ENCODE data around the gene GPC5.

- no peak for TF ChIP-seq SAP30 (IDR thresholded peaks at IDR 0.05; ENCODE audit: insufficient read depth, insufficient replicate concordance, low read length)
- TF ChIP-seq, protein P1, sequence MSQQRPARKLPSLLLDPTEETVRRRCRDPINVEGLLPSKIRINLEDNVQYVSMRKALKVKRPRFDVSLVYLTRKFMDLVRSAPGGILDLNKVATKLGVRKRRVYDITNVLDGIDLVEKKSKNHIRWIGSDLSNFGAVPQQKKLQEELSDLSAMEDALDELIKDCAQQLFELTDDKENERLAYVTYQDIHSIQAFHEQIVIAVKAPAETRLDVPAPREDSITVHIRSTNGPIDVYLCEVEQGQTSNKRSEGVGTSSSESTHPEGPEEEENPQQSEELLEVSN (IDR thresholded peaks at IDR 0.05): no peak
- TF ChIP-seq, protein P2, sequence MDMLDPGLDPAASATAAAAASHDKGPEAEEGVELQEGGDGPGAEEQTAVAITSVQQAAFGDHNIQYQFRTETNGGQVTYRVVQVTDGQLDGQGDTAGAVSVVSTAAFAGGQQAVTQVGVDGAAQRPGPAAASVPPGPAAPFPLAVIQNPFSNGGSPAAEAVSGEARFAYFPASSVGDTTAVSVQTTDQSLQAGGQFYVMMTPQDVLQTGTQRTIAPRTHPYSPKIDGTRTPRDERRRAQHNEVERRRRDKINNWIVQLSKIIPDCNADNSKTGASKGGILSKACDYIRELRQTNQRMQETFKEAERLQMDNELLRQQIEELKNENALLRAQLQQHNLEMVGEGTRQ (IDR thresholded peaks at IDR 0.05; ENCODE audit: low read length): no peak
- no peak for TF ChIP-seq NRF1 (IDR thresholded peaks at IDR 0.05; ENCODE audit: low read depth, low read length)
- TF ChIP-seq CTCF (IDR thresholded peaks at IDR 0.05; ENCODE audit: control extremely low read depth in 1 of 3, insufficient read depth in 1 of 3, low read depth in 1 of 3, low read length in 3 of 3): no peak
- TF ChIP-seq MAFK (IDR thresholded peaks at IDR 0.05; ENCODE audit: low read depth, low read length): no peak
- TF ChIP-seq CHD2 (IDR thresholded peaks at IDR 0.05; ENCODE audit: low read length): no peak
- TF ChIP-seq FOSL1 (IDR thresholded peaks at IDR 0.05; ENCODE audit: insufficient read depth, low read depth, low read length): no peak
- no peak for TF ChIP-seq POLR2A (IDR thresholded peaks at IDR 0.05; ENCODE audit: control extremely low read depth in 1 of 2, low read depth in 2 of 2, low read length in 2 of 2)
- no peak for TF ChIP-seq RXRA (IDR thresholded peaks at IDR 0.05; ENCODE audit: insufficient read depth, low read depth, low read length)
- TF ChIP-seq SP2 (IDR thresholded peaks at IDR 0.05; ENCODE audit: low read length): no peak
- TF ChIP-seq RFX5 (IDR thresholded peaks at IDR 0.05; ENCODE audit: borderline replicate concordance, low read depth, low read length): no peak
- no peak for TF ChIP-seq YY1 (IDR thresholded peaks at IDR 0.05; ENCODE audit: low read depth, low read length)
- no peak for TF ChIP-seq SP1 (IDR thresholded peaks at IDR 0.05; ENCODE audit: low read depth, low read length)
Measured at GRCh38 chr13:92671821-92672220, 1273.4 kb downstream of the GPC5 start.

All from H1 (cell line).